Activated T-helper 1 cell treated with anti-CD3 and anti-CD28 coated beads, Interleukin-12 subunit alpha, Interleukin-12 subunit beta, Interleukin-2, Interleukin-4 antibody, amounts not matched to agents 30 ng/mL and 10 ng/mL and 1 ng/mL, durations not matched to agents 14 hours and 24 hours and 36 hours (primary cell): ENCODE results near the gene NGDN. TPM values are rescaled to one million over a fixed set of nuclear protein-coding genes. Genes with fewer than 3 reads are reported as not detected.

Experiments
- DNase-seq: peaks from one replicate; pipeline ENCODE4 v3.0.0; 2021; ENCODE audit warnings: low spot score
- H3K27ac Mint-ChIP-seq: one replicate; pipeline ENCODE4 v1.8.0; 2021; ENCODE audit warnings: mild to moderate bottlenecking, mixed read lengths
- H3K27me3 Mint-ChIP-seq: one replicate; pipeline ENCODE4 v1.8.0; 2022; ENCODE audit warnings: mild to moderate bottlenecking, moderate library complexity, mixed read lengths; ENCODE audit not compliant: insufficient read depth
- H3K36me3 Mint-ChIP-seq: one replicate; pipeline ENCODE4 v1.8.0; 2021; ENCODE audit warnings: low read depth, mixed read lengths
- H3K4me1 Mint-ChIP-seq: one replicate; pipeline ENCODE4 v1.8.0; 2021; ENCODE audit warnings: low read depth, mixed read lengths
- H3K4me3 Mint-ChIP-seq: one replicate; pipeline ENCODE4 v1.8.0; 2021; ENCODE audit warnings: mild to moderate bottlenecking, moderate library complexity, mixed read lengths
- H3K9me3 Mint-ChIP-seq: one replicate; pipeline ENCODE4 v1.8.0; 2021; ENCODE audit warnings: mixed read lengths
- intact Hi-C: fragments of 100-400 bp; cut with micrococcal nuclease; formaldehyde crosslinking; loops from one replicate; pipeline ENCODE4 v1.15.1; 2024
- total RNA-seq: library from RNA; stranded (reverse); gene quantifications from 2 replicates; pipeline ENCODE4 v1.2.3, GENCODE V29; 2022

Gene NGDN
- total RNA-seq, 1 donor from 2014 or later, result 80.1 TPM

GRCh38 chr14:23434488-23435222, 34.8 kb upstream of the NGDN start:
- H3K4me3 Mint-ChIP-seq, result no peak overlapping the region
- intact Hi-C loops, result no loop called here
- no peaks in the 10 kb centered on the region for H3K4me1 Mint-ChIP-seq
- H3K27me3 Mint-ChIP-seq, result peaks cover 6% of the 10 kb centered on the region
- no peak for DNase-seq
- no peaks in the 10 kb centered on the region for H3K36me3 Mint-ChIP-seq
- H3K9me3 Mint-ChIP-seq, result no peaks in the 10 kb centered on the region
- no peak overlapping the region for H3K27ac Mint-ChIP-seq

- intact Hi-C loops, result no loop called here
- no peaks in the 10 kb centered on the region for H3K36me3 Mint-ChIP-seq
- no peak within 1 kb of the TSS for H3K27ac Mint-ChIP-seq
- no peak for DNase-seq
- no peaks in the 10 kb centered on the region for H3K4me1 Mint-ChIP-seq
- no peaks in the 10 kb centered on the region for H3K9me3 Mint-ChIP-seq
- peaks cover 6% of the 10 kb centered on the region for H3K27me3 Mint-ChIP-seq
- no peak within 1 kb of the TSS for H3K4me3 Mint-ChIP-seq
These were observed 33.8 kb upstream of the NGDN start, which contains the start of gene MYH7 for GRCh38 chr14:23435543-23436326. MYH7 (minus strand) TSS chr14:23435660; CDS start chr14:23433732, 1,928 bp downstream.

- H3K36me3 Mint-ChIP-seq, result no peaks in the 10 kb centered on the region
- H3K9me3 Mint-ChIP-seq, result no peaks in the 10 kb centered on the region
- peaks cover 6% of the 10 kb centered on the region for H3K27me3 Mint-ChIP-seq
- no peak overlapping the region for H3K27ac Mint-ChIP-seq
- no peak overlapping the region for H3K4me3 Mint-ChIP-seq
- intact Hi-C loops, result no loop called here
- peaks cover 4% of the 10 kb centered on the region for H3K4me1 Mint-ChIP-seq
- no peak for DNase-seq
These were observed 33.0 kb upstream of the NGDN start for GRCh38 chr14:23436327-23437132.

- H3K4me1 Mint-ChIP-seq, result peaks cover 4% of the 10 kb centered on the region
- no peak overlapping the region for H3K4me3 Mint-ChIP-seq
- DNase-seq, result no peak
- H3K27ac Mint-ChIP-seq, result no peak overlapping the region
- no peaks in the 10 kb centered on the region for H3K36me3 Mint-ChIP-seq
- no peaks in the 10 kb centered on the region for H3K9me3 Mint-ChIP-seq
- intact Hi-C loops, result no loop called here
- peaks cover 5% of the 10 kb centered on the region for H3K27me3 Mint-ChIP-seq
These were observed 32.1 kb upstream of the NGDN start for GRCh38 chr14:23437133-23438100.

- no peak for DNase-seq
- intact Hi-C loops, result no loop called here
These were observed 31.2 kb upstream of the NGDN start for GRCh38 chr14:23438101-23438971.

GRCh38 chr14:23439107-23439835, 30.2 kb upstream of the NGDN start:
- DNase-seq, result no peak
- Mint-ChIP-seq H3K36me3 (no peaks in the 10 kb centered on the region), H3K4me1 (peaks cover 4% of the 10 kb centered on the region), H3K4me3 (no peak overlapping the region), H3K9me3 (no peaks in the 10 kb centered on the region), H3K27ac (no peak overlapping the region), H3K27me3 (peaks cover 8% of the 10 kb centered on the region)
- intact Hi-C loops, result no loop called here

More at GRCh38 chr14:23438101-23438971, 31.2 kb upstream of the NGDN start:
- peaks cover 5% of the 10 kb centered on the region for H3K27me3 Mint-ChIP-seq
- H3K4me3 Mint-ChIP-seq, result no peak overlapping the region
- no peaks in the 10 kb centered on the region for H3K36me3 Mint-ChIP-seq
- no peak overlapping the region for H3K27ac Mint-ChIP-seq
- peaks cover 4% of the 10 kb centered on the region for H3K4me1 Mint-ChIP-seq
- H3K9me3 Mint-ChIP-seq, result no peaks in the 10 kb centered on the region

- intact Hi-C loops, result no loop called here
- H3K9me3 Mint-ChIP-seq, result no peaks in the 10 kb centered on the region
These were observed 28.4 kb upstream of the NGDN start for GRCh38 chr14:23441076-23441475.

GRCh38 chr14:23442721-23443356, 26.7 kb upstream of the NGDN start:
- intact Hi-C loops, result no loop called here
- Mint-ChIP-seq H3K27ac (no peak overlapping the region), H3K27me3 (peaks cover 6% of the 10 kb centered on the region), H3K9me3 (no peaks in the 10 kb centered on the region), H3K4me3 (no peak overlapping the region), H3K4me1 (peaks cover 4% of the 10 kb centered on the region), H3K36me3 (peaks cover under 1% of the 10 kb centered on the region)
- no peak for DNase-seq

More at GRCh38 chr14:23441076-23441475, 28.4 kb upstream of the NGDN start:
- Mint-ChIP-seq H3K4me1 (peaks cover 4% of the 10 kb centered on the region), H3K27ac (no peak overlapping the region), H3K36me3 (no peaks in the 10 kb centered on the region), H3K27me3 (peaks cover 6% of the 10 kb centered on the region), H3K4me3 (no peak overlapping the region)
- DNase-seq, result no peak

- DNase-seq, result no peak
- peaks cover 6% of the 10 kb centered on the region for H3K27me3 Mint-ChIP-seq
- no peaks in the 10 kb centered on the region for H3K9me3 Mint-ChIP-seq
- H3K4me3 Mint-ChIP-seq, result no peak overlapping the region
- peaks cover 2% of the 10 kb centered on the region for H3K36me3 Mint-ChIP-seq
- no peak overlapping the region for H3K27ac Mint-ChIP-seq
- H3K4me1 Mint-ChIP-seq, result peaks cover 4% of the 10 kb centered on the region
- intact Hi-C loops, result no loop called here
These were observed 26.1 kb upstream of the NGDN start for GRCh38 chr14:23443411-23443812.

GRCh38 chr14:23443881-23444280, 25.6 kb upstream of the NGDN start:
- H3K36me3 Mint-ChIP-seq, result peaks cover 2% of the 10 kb centered on the region
- H3K9me3 Mint-ChIP-seq, result no peaks in the 10 kb centered on the region
- H3K4me3 Mint-ChIP-seq, result no peak overlapping the region
- peaks cover 6% of the 10 kb centered on the region for H3K27me3 Mint-ChIP-seq
- H3K27ac Mint-ChIP-seq, result no peak overlapping the region
- peaks cover 4% of the 10 kb centered on the region for H3K4me1 Mint-ChIP-seq
- no peak for DNase-seq
- intact Hi-C loops, result no loop called here
